Breast epithelium (tissue), 4 donors: ENCODE results near the gene UIMC1. TPM values are rescaled to one million over a fixed set of nuclear protein-coding genes. Genes with fewer than 3 reads are reported as not detected.

Source experiments
- DNase-seq, 2 donors: peaks; one replicate each; pipeline ENCODE4 v3.0.0-alpha.2; 2019; ENCODE audit warnings: low spot score in 2 of 2
- H3K27ac ChIP-seq, 2 donors: fragments of 200-600 bp; sonication (generic) in 1 of 2; one replicate each; pipeline ENCODE4 v1.5.1; 2016 to 2019; ENCODE audit warnings: mild to moderate bottlenecking in 1 of 2
- H3K27me3 ChIP-seq, 2 donors: fragments of 200-600 bp; sonication (generic) in 1 of 2; one replicate each; pipeline versions ENCODE4 v1.5.1 to v1.6.0; 2017 to 2019; ENCODE audit warnings: control low read depth in 1 of 2, mild to moderate bottlenecking in 1 of 2
- H3K36me3 ChIP-seq: fragments of 200-600 bp; one replicate; pipeline ENCODE4 v1.5.1; 2019
- H3K4me1 ChIP-seq, 2 donors: fragments of 200-600 bp; sonication (generic); one replicate each; pipeline ENCODE4 v1.5.1; 2016 to 2019; ENCODE audit warnings: control low read depth in 1 of 2
- H3K4me3 ChIP-seq, 3 donors: fragments of 200-600 bp; sonication (generic); 1 replicate in 2 of 3; 2 replicates in 1 of 3; pipeline ENCODE4 v1.5.1; 2016 to 2019; ENCODE audit warnings: mild to moderate bottlenecking in 3 of 3, moderate library complexity in 2 of 3
- H3K9me3 ChIP-seq, 2 donors: fragments of 200-600 bp; sonication (generic) in 1 of 2; one replicate each; pipeline ENCODE4 v1.5.1; 2016 to 2019; ENCODE audit warnings: control low read depth in 1 of 2
- CTCF ChIP-seq, 3 donors: fragments of 450-650 bp; IDR thresholded peaks; one replicate each; pipeline ENCODE4 v1.5.1; 2016 to 2017; ENCODE audit warnings: antibody characterized with exemption in 3 of 3, mild to moderate bottlenecking in 3 of 3, moderate library complexity in 3 of 3
- POLR2A ChIP-seq: fragments of 450-650 bp; IDR thresholded peaks from one replicate; pipeline ENCODE4 v1.6.1; 2016; ENCODE audit warnings: antibody characterized with exemption, mild to moderate bottlenecking, moderate library complexity
- POLR2AphosphoS5 ChIP-seq, 3 donors: sonication (generic); formaldehyde crosslinking; IDR thresholded peaks; one replicate each; pipeline ENCODE4 v1.6.1; 2017; ENCODE audit warnings: antibody characterized with exemption in 3 of 3
- intact Hi-C: fragments of 100-400 bp; cut with DNase I; formaldehyde crosslinking; loops from one replicate; pipeline ENCODE4 v1.15.1; 2023; ENCODE audit warnings: low total_unique reads
- total RNA-seq, 3 donors: library from RNA; depleted of rRNA; stranded (reverse); fragments of >200 nt; gene quantifications; one replicate each; pipeline ENCODE4 v1.1.0, GENCODE V29; 2016

UIMC1 gene
- total RNA-seq, 3 donors from 2014 or later = 27.8 to 61.3 (median 53.1) TPM

GRCh38 chr5:176934309-176934930 lies 72.2 kb downstream of the UIMC1 start:
- Histone ChIP-seq H3K36me3 (no peaks in the 10 kb centered on the region), H3K27ac (no peak overlapping the region), H3K9me3 (no peaks in the 10 kb centered on the region), H3K27me3 (no peaks in the 10 kb centered on the region), H3K4me3 (no peak overlapping the region), H3K4me1 (no peaks in the 10 kb centered on the region)
- no peak for TF ChIP-seq POLR2A
- no peak for TF ChIP-seq CTCF (IDR thresholded peaks at IDR 0.05)
- no peak for TF ChIP-seq POLR2AphosphoS5 (IDR thresholded peaks at IDR 0.05)
- DNase-seq = no peak
- intact Hi-C loops = no loop called here

GRCh38 chr5:176929654-176930053 lies 76.9 kb downstream of the UIMC1 start:
- intact Hi-C loops = no loop called here
- Histone ChIP-seq H3K27ac (no peak overlapping the region), H3K27me3 (no peaks in the 10 kb centered on the region), H3K4me3 (no peak overlapping the region), H3K9me3 (no peaks in the 10 kb centered on the region), H3K4me1 (no peaks in the 10 kb centered on the region), H3K36me3 (no peaks in the 10 kb centered on the region)
- TF ChIP-seq CTCF (IDR thresholded peaks at IDR 0.05) (no peak), POLR2A (no peak), POLR2AphosphoS5 (IDR thresholded peaks at IDR 0.05) (no peak)
- DNase-seq = no peak

DNA sequence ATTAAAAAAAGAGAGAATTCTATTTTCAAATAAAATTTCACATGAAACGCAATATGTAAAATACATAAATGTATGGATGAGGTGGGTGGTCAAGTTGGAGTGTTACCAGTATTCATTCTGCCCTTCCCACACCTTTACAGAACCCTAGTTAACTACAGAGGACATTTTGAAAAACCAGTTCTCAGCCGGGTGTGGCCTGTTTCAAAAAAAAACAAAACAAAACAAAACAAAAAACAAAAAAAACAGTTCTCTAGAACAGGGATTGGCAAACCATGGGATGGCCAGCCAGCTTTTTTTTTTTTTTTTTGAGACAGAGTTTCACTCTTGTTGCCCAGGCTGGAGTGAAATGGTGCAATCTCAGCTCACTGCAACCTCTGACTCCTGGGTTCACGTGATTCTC lies 79.0 kb downstream of the UIMC1 start:
- Histone ChIP-seq H3K4me1 (no peaks in the 10 kb centered on the region), H3K9me3 (no peaks in the 10 kb centered on the region), H3K27ac (no peak overlapping the region), H3K27me3 (no peaks in the 10 kb centered on the region), H3K36me3 (no peaks in the 10 kb centered on the region), H3K4me3 (no peak overlapping the region)
- no peak for DNase-seq
- TF ChIP-seq POLR2A (no peak), POLR2AphosphoS5 (IDR thresholded peaks at IDR 0.05) (no peak), CTCF (IDR thresholded peaks at IDR 0.05) (no peak)
- intact Hi-C loops = no loop called here

- Histone ChIP-seq H3K27ac (no peak overlapping the region), H3K27me3 (no peaks in the 10 kb centered on the region), H3K4me1 (no peaks in the 10 kb centered on the region), H3K36me3 (no peaks in the 10 kb centered on the region), H3K4me3 (no peak overlapping the region), H3K9me3 (no peaks in the 10 kb centered on the region)
- TF ChIP-seq CTCF (IDR thresholded peaks at IDR 0.05) = no peak
- no peak for TF ChIP-seq POLR2AphosphoS5 (IDR thresholded peaks at IDR 0.05)
- no peak for TF ChIP-seq POLR2A
- intact Hi-C loops = loop anchor here (5.0 kb wide), 1 partner anchor 254 kb away; no protein-coding TSS in a partner anchor
- no peak for DNase-seq
Observed at GRCh38 chr5:176922817-176923216, 83.8 kb downstream of the UIMC1 start.

GRCh38 chr5:176921714-176922113 lies 84.9 kb downstream of the UIMC1 start:
- TF ChIP-seq POLR2AphosphoS5 (IDR thresholded peaks at IDR 0.05) (no peak), POLR2A (no peak), CTCF (IDR thresholded peaks at IDR 0.05) (no peak)
- Histone ChIP-seq H3K4me3 (no peak overlapping the region), H3K27me3 (no peaks in the 10 kb centered on the region), H3K36me3 (no peaks in the 10 kb centered on the region), H3K4me1 (no peaks in the 10 kb centered on the region), H3K27ac (no peak overlapping the region), H3K9me3 (no peaks in the 10 kb centered on the region)
- intact Hi-C loops = loop anchor here (5.0 kb wide), 1 partner anchor 256 kb away; no protein-coding TSS in a partner anchor
- no peak for DNase-seq
